Measurements from ENCODE around the gene LONRF3.

DNA sequence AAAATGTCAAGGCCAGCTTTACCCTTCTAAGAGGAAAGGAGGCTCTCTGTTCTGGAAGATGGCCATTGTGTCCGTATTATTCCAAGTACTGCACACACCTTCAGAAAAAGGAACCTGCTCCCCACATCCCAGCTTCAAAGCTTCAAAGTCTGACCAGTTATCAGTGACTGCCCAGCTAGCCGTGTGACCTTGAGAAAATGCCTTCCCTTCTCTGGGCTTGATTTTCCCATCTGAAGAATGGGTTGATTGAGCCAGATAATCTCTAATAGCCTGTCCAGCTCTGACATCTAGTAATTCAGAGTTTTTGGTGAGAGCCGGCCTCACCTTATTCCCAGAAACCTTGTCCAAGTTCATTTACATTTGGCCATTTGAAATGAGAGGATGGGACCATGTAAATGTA is 3.0 kb downstream of the LONRF3 start:
- TF ChIP-seq CTCF (optimal IDR thresholded peaks at IDR 0.05 in 1 of 3, IDR thresholded peaks at IDR 0.05 in 1 of 3, conservative IDR thresholded peaks at IDR 0.05 in 1 of 3; ENCODE audit: extremely low read depth in 1 of 3, insufficient read depth in 2 of 3, low read length in 3 of 3): no peak
- TF ChIP-seq EZH2 (IDR thresholded peaks at IDR 0.05; ENCODE audit: low read length): no peak
